Activated T-cell treated with anti-CD3 and anti-CD28 coated beads, Interleukin-2, amount 50 U/mL, for 1 hour (primary cell): Measurements from ENCODE around the gene FANCC.
"Not testable (repeated sequence)": the region's sequence is repeated elsewhere in the genome, so short reads cannot be mapped to it uniquely, and the experiment has no call there.

Experiments used
- DNase-seq: peaks from one replicate; pipeline ENCODE4 v3.0.0-alpha.2; 2020

FANCC gene

GRCh38 chr9:95276395-95276954 lies 41.0 kb downstream of the FANCC start:
- no peak for DNase-seq

GRCh38 chr9:95274160-95274559 lies 43.3 kb downstream of the FANCC start:
- DNase-seq, result not testable (repeated sequence)

- no peak for DNase-seq
Observed at GRCh38 chr9:95273369-95274022, 44.0 kb downstream of the FANCC start.

- no peak for DNase-seq
Observed at GRCh38 chr9:95272830-95273229, 44.7 kb downstream of the FANCC start.

GRCh38 chr9:95270790-95271189 lies 46.7 kb downstream of the FANCC start:
- DNase-seq, result no peak

GRCh38 chr9:95269803-95270773 lies 47.4 kb downstream of the FANCC start:
- DNase-seq, result not testable (repeated sequence)

- DNase-seq, result no peak
Observed at GRCh38 chr9:95268681-95269080, 48.8 kb downstream of the FANCC start.

GRCh38 chr9:95266649-95267048 lies 50.9 kb downstream of the FANCC start:
- no peak for DNase-seq

GRCh38 chr9:95265960-95266359 lies 51.5 kb downstream of the FANCC start:
- DNase-seq, result no peak

GRCh38 chr9:95264954-95265615 lies 52.4 kb downstream of the FANCC start:
- no peak for DNase-seq

GRCh38 chr9:95261890-95262289 lies 55.6 kb downstream of the FANCC start:
- no peak for DNase-seq

GRCh38 chr9:95250462-95251221 lies 66.9 kb downstream of the FANCC start:
- DNase-seq, result no peak

- no peak for DNase-seq
Observed at GRCh38 chr9:95249986-95250385, 67.5 kb downstream of the FANCC start.

GRCh38 chr9:95246547-95246946 lies 71.0 kb downstream of the FANCC start:
- DNase-seq, result no peak

GRCh38 chr9:95242613-95243012 lies 74.9 kb downstream of the FANCC start:
- DNase-seq, result no peak

GRCh38 chr9:95239071-95239470 lies 78.4 kb downstream of the FANCC start:
- DNase-seq, result no peak

- DNase-seq, result no peak
Observed at GRCh38 chr9:95237336-95237735, 80.2 kb downstream of the FANCC start.

GRCh38 chr9:95230046-95230445 lies 87.5 kb downstream of the FANCC start:
- no peak for DNase-seq

- DNase-seq, result no peak
Observed at GRCh38 chr9:95229230-95229915, 88.1 kb downstream of the FANCC start.

GRCh38 chr9:95226921-95227320 lies 90.6 kb downstream of the FANCC start:
- DNase-seq, result no peak

GRCh38 chr9:95225726-95226106 lies 91.8 kb downstream of the FANCC start:
- no peak for DNase-seq
